ENCODE results near the gene NPIPA1.
"Not testable (repeated sequence)": the region's sequence is repeated elsewhere in the genome, so short reads cannot be mapped to it uniquely, and the experiment has no call there.

GRCh38 chr16:14897006-14897664, 40.1 kb upstream of the NPIPA1 start:
- not testable (repeated sequence) for TF ChIP-seq CTCF (IDR thresholded peaks at IDR 0.05; ENCODE audit: low read depth, low read length); POLR2A (IDR thresholded peaks at IDR 0.05; ENCODE audit: extremely low read depth, insufficient read length); MAX (IDR thresholded peaks at IDR 0.05; ENCODE audit: low read depth, low read length); MYC (IDR thresholded peaks at IDR 0.05; ENCODE audit: low read depth, low read length)
